GM19099 (cell line): ENCODE results near the gene TBC1D1.

Experiments used
- POLR2A ChIP-seq: IDR thresholded peaks from 3 replicates; pipeline ENCODE4 v1.6.1; 2011; ENCODE audit warnings: low read depth; ENCODE audit not compliant: insufficient read length; ENCODE audit errors: extremely low read depth

The TBC1D1 gene

GRCh38 chr4:38157592-38157991 lies 266.7 kb downstream of the TBC1D1 start:
- no peak for TF ChIP-seq POLR2A

- no peak for TF ChIP-seq POLR2A
Observed at GRCh38 chr4:38160487-38161207, 269.8 kb downstream of the TBC1D1 start.

- no peak for TF ChIP-seq POLR2A
Observed at GRCh38 chr4:38161208-38162113, 270.6 kb downstream of the TBC1D1 start.

GRCh38 chr4:38162240-38162784 lies 271.4 kb downstream of the TBC1D1 start:
- TF ChIP-seq POLR2A, result no peak

- no peak for TF ChIP-seq POLR2A
Observed at GRCh38 chr4:38163216-38164006, 272.5 kb downstream of the TBC1D1 start.

GRCh38 chr4:38164346-38164745 lies 273.5 kb downstream of the TBC1D1 start:
- TF ChIP-seq POLR2A, result no peak

GRCh38 chr4:38166082-38166481 lies 275.2 kb downstream of the TBC1D1 start:
- TF ChIP-seq POLR2A, result no peak

GRCh38 chr4:38166768-38167167 lies 275.9 kb downstream of the TBC1D1 start:
- TF ChIP-seq POLR2A, result no peak

- no peak for TF ChIP-seq POLR2A
Observed at GRCh38 chr4:38167973-38168372, 277.1 kb downstream of the TBC1D1 start.

GRCh38 chr4:38169524-38169923 lies 278.6 kb downstream of the TBC1D1 start:
- TF ChIP-seq POLR2A, result no peak

- TF ChIP-seq POLR2A, result no peak
Observed at GRCh38 chr4:38170338-38171169, 279.7 kb downstream of the TBC1D1 start.

- no peak for TF ChIP-seq POLR2A
Observed at GRCh38 chr4:38172078-38172477, 281.2 kb downstream of the TBC1D1 start.

GRCh38 chr4:38173935-38174518 lies 283.1 kb downstream of the TBC1D1 start:
- no peak for TF ChIP-seq POLR2A

GRCh38 chr4:38174801-38175200 lies 283.9 kb downstream of the TBC1D1 start:
- no peak for TF ChIP-seq POLR2A
